Endothelial cell of umbilical vein (primary cell): ENCODE data around the gene ANXA6. TPM values are rescaled to one million over a fixed set of nuclear protein-coding genes. Genes with fewer than 3 reads are reported as not detected.

ENCODE experiments used
- BruUV-seq: library from RNA; stranded (reverse); fragments of 400-500 nt; replicated peaks from 2 replicates; lab custom pipeline; 2021; lab: Mats Ljungman, UMichigan
- CTCF ChIA-PET: fragments of 300-600, 350-600 bp; sonication (Branson Sonifier 250); formaldehyde crosslinking; loops from one replicate; lab custom pipeline; 2021; ENCODE audit warnings: antibody characterized with exemption, inconsistent platforms; lab: Charles Lee
- POLR2A ChIA-PET: fragments of 300-600, 350-600 bp; sonication (Branson Sonifier 250); formaldehyde crosslinking; loops from one replicate; lab custom pipeline; 2021; ENCODE audit warnings: antibody characterized with exemption, inconsistent platforms; lab: Charles Lee
- DNase-seq: peaks from one replicate; pipeline ENCODE4 v3.0.0-alpha.2; 2011; ENCODE audit warnings: low read depth, low spot score
- FAIRE-seq: peaks from 2 replicates; lab custom pipeline; 2011; peaks lifted over from hg19 to GRCh38; lab: Jason Lieb, UNC
- H2AFZ ChIP-seq: 2 replicates; pipeline ENCODE4 v1.6.0; 2012; ENCODE audit warnings: low read depth, low read length, control low read depth, inconsistent platforms
- H3K27ac ChIP-seq: 2 replicates; pipeline ENCODE4 v1.5.1; 2011; ENCODE audit warnings: low read depth, mild to moderate bottlenecking, control low read depth, low read length, moderate library complexity; ENCODE audit not compliant: insufficient read depth
- H3K27me3 ChIP-seq, 2 experiments: 2 replicates each; pipeline versions ENCODE4 v1.6.0 to v1.6.1; 2011; ENCODE audit warnings: low read length in 2 of 2, mixed read lengths in 1 of 2; ENCODE audit not compliant: control insufficient read depth in 2 of 2, insufficient read depth in 2 of 2
- H3K36me3 ChIP-seq, 2 experiments: 2 replicates in 1 of 2; 3 replicates in 1 of 2; pipeline ENCODE4 v1.5.1; 2011; ENCODE audit warnings: low read length in 2 of 2, mild to moderate bottlenecking in 1 of 2, moderate library complexity in 1 of 2; ENCODE audit not compliant: control insufficient read depth in 2 of 2, insufficient read depth in 2 of 2; ENCODE audit errors: extremely low read depth in 1 of 2
- H3K4me1 ChIP-seq: 3 replicates; pipeline ENCODE4 v1.5.1; 2011; ENCODE audit warnings: mild to moderate bottlenecking, low read length; ENCODE audit not compliant: control insufficient read depth, insufficient read depth; ENCODE audit errors: extremely low read depth
- H3K4me2 ChIP-seq: 2 replicates; pipeline ENCODE4 v1.6.1; 2011; ENCODE audit warnings: low read length, control low read depth, mixed read lengths; ENCODE audit not compliant: insufficient read depth
- H3K4me3 ChIP-seq, 3 experiments: fragments of 200-600 bp in 1 of 3; sonication (generic), shearing (Covaris generic) in 1 of 3; replicated peaks in 1 of 3; 2 replicates each; pipeline ENCODE4 v1.5.1; 2011 to 2016; ENCODE audit warnings: control low read depth in 3 of 3, low read length in 3 of 3, mild to moderate bottlenecking in 2 of 3, inconsistent platforms in 1 of 3, low read depth in 1 of 3, moderate library complexity in 1 of 3; ENCODE audit not compliant: insufficient read depth in 1 of 3
- H3K79me2 ChIP-seq: 2 replicates; pipeline ENCODE4 v1.6.0; 2012; ENCODE audit warnings: low read length, inconsistent platforms; ENCODE audit not compliant: control insufficient read depth, insufficient read depth
- H3K9ac ChIP-seq: replicated peaks from 2 replicates; pipeline ENCODE3; 2011; ENCODE audit warnings: low read length, control low read depth; ENCODE audit not compliant: insufficient read depth; ENCODE audit errors: extremely low read depth
- H3K9me1 ChIP-seq: replicated peaks from 3 replicates; pipeline ENCODE4 v1.6.0; 2011; ENCODE audit warnings: mild to moderate bottlenecking, low read length; ENCODE audit not compliant: control insufficient read depth, insufficient read depth; ENCODE audit errors: extremely low read depth
- H3K9me3 ChIP-seq: replicated peaks from 2 replicates; pipeline ENCODE4 v1.5.1; 2012; ENCODE audit warnings: low read length, inconsistent platforms; ENCODE audit not compliant: control insufficient read depth, insufficient read depth
- H4K20me1 ChIP-seq: replicated peaks from 2 replicates; pipeline ENCODE3; 2011; ENCODE audit warnings: mild to moderate bottlenecking, low read length; ENCODE audit not compliant: control insufficient read depth, insufficient read depth; ENCODE audit errors: extremely low read depth
- EZH2 ChIP-seq: IDR thresholded peaks from 2 replicates; pipeline ENCODE4 v1.6.1; 2012; ENCODE audit warnings: borderline replicate concordance, low read depth, mild to moderate bottlenecking, moderate library complexity, low read length, inconsistent platforms; ENCODE audit not compliant: severe bottlenecking
- FOS ChIP-seq: IDR thresholded peaks from 2 replicates; pipeline ENCODE4 v1.6.1; 2011; ENCODE audit warnings: mild to moderate bottlenecking, low read length, moderate library complexity, borderline replicate concordance; ENCODE audit not compliant: insufficient read depth
- GATA2 ChIP-seq: IDR thresholded peaks from 2 replicates; pipeline ENCODE4 v1.7.0; 2011; ENCODE audit warnings: low read depth, mild to moderate bottlenecking, moderate library complexity, mixed read lengths, low read length; ENCODE audit not compliant: insufficient read length, insufficient read depth
- JUN ChIP-seq: IDR thresholded peaks from 2 replicates; pipeline ENCODE4 v1.6.1; 2011; ENCODE audit warnings: borderline replicate concordance, low read depth; ENCODE audit not compliant: insufficient read length, insufficient read depth
- MAX ChIP-seq: IDR thresholded peaks from 2 replicates; pipeline ENCODE4 v1.6.1; 2011; ENCODE audit not compliant: insufficient read depth, insufficient read length
- MYC ChIP-seq: IDR thresholded peaks from one replicate; pipeline ENCODE4 v1.6.1; 2011; ENCODE audit warnings: mild to moderate bottlenecking, low read depth, low read length
- POLR2A ChIP-seq: IDR thresholded peaks from 2 replicates; pipeline ENCODE4 v1.6.1; 2012; ENCODE audit warnings: low read depth, mild to moderate bottlenecking, control low read depth, low read length
- POLR2AphosphoS5 ChIP-seq: IDR thresholded peaks from 2 replicates; pipeline ENCODE4 v1.6.1; 2012; ENCODE audit warnings: low read depth, mild to moderate bottlenecking, control low read depth, low read length, moderate library complexity; ENCODE audit not compliant: insufficient read depth
- dilution Hi-C: fragments of 300-500 bp; cut with MboI; formaldehyde crosslinking; loops from one replicate; pipeline ENCODE4 v1.15.0; 2019; ENCODE audit warnings: low sequenced_read_pairs; ENCODE audit not compliant: extremely low pct_ligation_motif_present
- intact Hi-C: fragments of 100-400 bp; cut with micrococcal nuclease; formaldehyde crosslinking; loops from one replicate; pipeline ENCODE4 v1.10.0; 2022
- polyA plus RNA-seq, 4 experiments: library from polyadenylated mRNA; depleted of rRNA in 3 of 4; stranded (reverse) in 3 of 4; unstranded in 1 of 4; fragments of >200 nt; gene quantifications; 2 replicates each; pipeline versions ENCODE4 v1.2.1 to v1.2.3, GENCODE V29; 2011 to 2012; ENCODE audit warnings: missing spikeins in 1 of 4
- total RNA-seq: library from RNA; stranded (reverse); gene quantifications from 2 replicates; pipeline ENCODE4 v1.2.3, GENCODE V29; 2021
- TF ChIP-seq, protein P1 (sequence below), 2 donors: IDR thresholded peaks; 1 replicate in 1 of 2; 2 replicates in 1 of 2; pipeline ENCODE4 v1.5.1; 2011; ENCODE audit warnings: low read length in 2 of 2, mild to moderate bottlenecking in 2 of 2, moderate library complexity in 2 of 2, control low read depth in 1 of 2, inconsistent platforms in 1 of 2, low read depth in 1 of 2; ENCODE audit not compliant: insufficient read depth in 1 of 2; ENCODE audit errors: extremely low read depth in 1 of 2

ANXA6 gene
- total and polyA plus RNA-seq, 2 donors (not counting 3 experiments of a cell fraction or from before 2014, with no cell fraction given), result 195 to 266 TPM

DNA sequence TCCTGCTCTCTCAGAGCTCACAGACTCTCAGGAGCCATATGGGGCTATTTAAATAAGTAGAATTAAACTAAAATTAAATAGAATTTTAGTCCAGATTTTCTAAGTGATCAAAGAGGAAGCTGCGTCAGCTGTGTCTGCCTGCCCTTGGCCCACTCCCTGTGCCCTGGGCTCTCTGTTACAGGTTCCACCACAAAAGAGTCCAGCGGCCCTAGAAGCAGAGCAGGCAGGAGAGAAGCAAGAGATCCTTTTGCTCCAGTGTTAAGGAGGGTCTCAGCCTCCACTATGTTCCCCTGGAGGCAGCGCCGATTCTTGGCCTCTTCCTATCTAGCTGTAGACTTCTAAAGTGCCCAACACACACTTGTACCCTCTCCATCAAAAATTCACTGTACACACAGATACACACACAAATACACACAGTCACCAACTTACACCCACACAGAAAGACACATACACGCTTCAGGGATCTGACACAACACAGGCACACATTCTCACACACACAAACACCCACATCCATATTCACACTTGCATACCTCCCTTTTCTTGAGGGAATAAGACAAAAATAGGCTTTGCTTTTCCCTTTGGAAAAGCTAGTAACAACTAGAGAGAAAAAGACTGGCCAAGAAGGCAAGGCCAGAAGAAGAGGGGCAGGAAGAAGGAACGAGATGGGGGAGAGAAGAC is 71.2 kb downstream of the ANXA6 start:
- Histone ChIP-seq H3K9ac (no peak overlapping the region), H3K27me3 (no peaks in the 10 kb centered on the region), H4K20me1 (no peaks in the 10 kb centered on the region), H3K79me2 (no peaks in the 10 kb centered on the region), H3K27ac (no peak overlapping the region), H3K9me1 (no peaks in the 10 kb centered on the region), H3K36me3 (no peaks in the 10 kb centered on the region), H3K9me3 (no peaks in the 10 kb centered on the region), H3K4me3 (no peak overlapping the region), H3K4me1 (peaks cover 32% of the 10 kb centered on the region), H2AFZ (no peak overlapping the region), H3K4me2 (no peak overlapping the region)
- intact Hi-C loops (no loop called here), dilution Hi-C loops (loop anchor here (10.0 kb wide), 1 partner anchor 52 kb away; no protein-coding TSS in a partner anchor)
- no TSS peak for BruUV-seq
- TF ChIP-seq JUN (no peak), MYC (no peak), MAX (no peak), EZH2 (no peak), FOS (no peak), GATA2 (no peak), POLR2A (no peak), POLR2AphosphoS5 (no peak)
- TF ChIP-seq, protein P1, sequence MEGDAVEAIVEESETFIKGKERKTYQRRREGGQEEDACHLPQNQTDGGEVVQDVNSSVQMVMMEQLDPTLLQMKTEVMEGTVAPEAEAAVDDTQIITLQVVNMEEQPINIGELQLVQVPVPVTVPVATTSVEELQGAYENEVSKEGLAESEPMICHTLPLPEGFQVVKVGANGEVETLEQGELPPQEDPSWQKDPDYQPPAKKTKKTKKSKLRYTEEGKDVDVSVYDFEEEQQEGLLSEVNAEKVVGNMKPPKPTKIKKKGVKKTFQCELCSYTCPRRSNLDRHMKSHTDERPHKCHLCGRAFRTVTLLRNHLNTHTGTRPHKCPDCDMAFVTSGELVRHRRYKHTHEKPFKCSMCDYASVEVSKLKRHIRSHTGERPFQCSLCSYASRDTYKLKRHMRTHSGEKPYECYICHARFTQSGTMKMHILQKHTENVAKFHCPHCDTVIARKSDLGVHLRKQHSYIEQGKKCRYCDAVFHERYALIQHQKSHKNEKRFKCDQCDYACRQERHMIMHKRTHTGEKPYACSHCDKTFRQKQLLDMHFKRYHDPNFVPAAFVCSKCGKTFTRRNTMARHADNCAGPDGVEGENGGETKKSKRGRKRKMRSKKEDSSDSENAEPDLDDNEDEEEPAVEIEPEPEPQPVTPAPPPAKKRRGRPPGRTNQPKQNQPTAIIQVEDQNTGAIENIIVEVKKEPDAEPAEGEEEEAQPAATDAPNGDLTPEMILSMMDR (IDR thresholded peaks at IDR 0.05; ENCODE audit: extremely low read depth in 1 of 2, insufficient read depth in 1 of 2, low read depth in 1 of 2, low read length in 2 of 2), result no peak
- no peak for DNase-seq
- POLR2A ChIA-PET, result no interaction called here
- no peak for FAIRE-seq
- CTCF ChIA-PET, result interaction anchor here (1.7 to 2.8 kb wide), 3 partner anchors 29 to 38 kb away, joined by 4 to 12 read pairs (median 9); no protein-coding TSS in a partner anchor
